ENCODE data around the gene SYNE4. TPM values are rescaled to one million over a fixed set of nuclear protein-coding genes. Genes with fewer than 3 reads are reported as not detected.

Gene SYNE4
- total and polyA plus RNA-seq, 2 of the 13 experiments (the other 11 are each of a cell fraction or from before 2014, with no cell fraction given) = 13.7 to 23.0 TPM

DNA sequence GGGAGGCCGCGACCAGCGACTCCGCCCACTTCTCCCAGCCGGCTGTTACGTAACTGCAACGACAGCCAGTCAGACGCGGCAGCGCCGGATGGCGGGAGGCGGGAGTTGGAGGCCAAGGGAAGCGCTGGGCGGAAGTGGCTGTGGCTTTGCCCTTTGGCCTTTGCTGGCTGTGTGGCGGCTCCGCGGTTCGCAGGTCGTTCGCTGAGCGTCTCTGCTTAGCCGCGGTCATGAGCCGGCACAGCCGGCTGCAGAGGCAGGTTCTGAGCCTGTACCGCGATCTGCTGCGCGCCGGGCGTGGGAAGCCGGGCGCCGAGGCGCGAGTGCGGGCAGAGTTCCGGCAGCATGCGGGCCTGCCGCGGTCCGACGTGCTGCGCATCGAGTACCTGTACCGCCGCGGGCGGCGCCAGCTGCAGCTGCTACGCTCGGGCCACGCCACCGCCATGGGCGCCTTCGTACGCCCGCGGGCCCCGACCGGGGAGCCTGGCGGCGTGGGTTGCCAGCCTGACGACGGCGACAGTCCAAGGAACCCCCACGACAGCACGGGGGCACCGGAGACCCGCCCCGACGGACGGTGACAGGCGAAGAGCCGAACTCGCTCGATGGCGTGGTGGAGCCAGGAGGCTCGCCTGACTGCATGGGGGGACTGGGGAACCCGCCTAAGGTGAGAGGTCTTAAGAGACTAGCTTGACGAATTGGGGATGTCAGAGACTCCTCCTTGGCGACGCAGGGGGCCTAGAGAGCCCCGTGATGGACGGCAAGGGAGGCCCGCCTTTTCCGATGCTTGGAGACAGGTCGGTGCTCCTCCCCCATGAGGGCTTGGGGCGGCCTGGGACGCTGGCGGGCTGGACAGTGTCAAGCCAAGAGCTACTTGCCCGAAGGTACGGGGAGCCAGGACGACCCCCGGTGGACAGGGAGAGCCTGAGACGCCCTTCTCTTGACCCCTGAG lies 13.3 kb downstream of the SYNE4 start, which contains the start of gene SDHAF1 (continued):
- TF ChIP-seq ZNF12 (CRISPR knock-in tag; IDR thresholded peaks at IDR 0.05) (no peak), SOX6 (IDR thresholded peaks at IDR 0.05) (no peak), SOX6 (CRISPR knock-in tag; IDR thresholded peaks at IDR 0.05) (peak; percentile 55; the same call in 1 of the 2 replicates), ZC3H4 (CRISPR knock-in tag; IDR thresholded peaks at IDR 0.05; ENCODE audit: borderline replicate concordance) (no peak), ZNF724P (CRISPR knock-in tag; IDR thresholded peaks at IDR 0.05; ENCODE audit: borderline replicate concordance) (no peak; the same call in 1 of the 2 replicates), MIER3 (CRISPR knock-in tag; IDR thresholded peaks at IDR 0.05; ENCODE audit: borderline replicate concordance) (peak; percentile 76; the same call in 1 of the 2 replicates), MEF2D (CRISPR knock-in tag; IDR thresholded peaks at IDR 0.05) (no peak), ZNF3 (CRISPR knock-in tag; IDR thresholded peaks at IDR 0.05) (no peak), KDM5A (IDR thresholded peaks at IDR 0.05; ENCODE audit: borderline replicate concordance, low read length) (0 out of 2 replicates have a peak, but pooled peaks have one; percentile 34), KDM6A (CRISPR knock-in tag; IDR thresholded peaks at IDR 0.05; ENCODE audit: low read depth) (no peak), HOXA3 (CRISPR knock-in tag; IDR thresholded peaks at IDR 0.05) (peak; percentile 96), ZNF264 (CRISPR knock-in tag; IDR thresholded peaks at IDR 0.05) (no peak), EHMT2 (IDR thresholded peaks at IDR 0.05; ENCODE audit: borderline replicate concordance, low read depth, low read length) (no peak), ZSCAN29 (CRISPR knock-in tag; conservative IDR thresholded peaks at IDR 0.05) (0 out of 2 replicates have a peak, but pooled peaks have one; percentile 6), NFE2L1 (CRISPR knock-in tag; IDR thresholded peaks at IDR 0.05; ENCODE audit: borderline replicate concordance) (no peak; the same call in 1 of the 2 replicates), FOXC1 (CRISPR knock-in tag; IDR thresholded peaks at IDR 0.05; ENCODE audit: borderline replicate concordance) (peak; percentile 94), CHCHD3 (CRISPR knock-in tag; IDR thresholded peaks at IDR 0.05) (no peak; the same call in none of the 2 replicates), ZIK1 (CRISPR knock-in tag; IDR thresholded peaks at IDR 0.05; ENCODE audit: borderline replicate concordance, low read depth) (peak; percentile 91), PCBP1 (IDR thresholded peaks at IDR 0.05; ENCODE audit: borderline replicate concordance, low read depth, low read length) (0 out of 2 replicates have a peak, but pooled peaks have one; percentile 56)
- TF ChIP-seq, protein P1, sequence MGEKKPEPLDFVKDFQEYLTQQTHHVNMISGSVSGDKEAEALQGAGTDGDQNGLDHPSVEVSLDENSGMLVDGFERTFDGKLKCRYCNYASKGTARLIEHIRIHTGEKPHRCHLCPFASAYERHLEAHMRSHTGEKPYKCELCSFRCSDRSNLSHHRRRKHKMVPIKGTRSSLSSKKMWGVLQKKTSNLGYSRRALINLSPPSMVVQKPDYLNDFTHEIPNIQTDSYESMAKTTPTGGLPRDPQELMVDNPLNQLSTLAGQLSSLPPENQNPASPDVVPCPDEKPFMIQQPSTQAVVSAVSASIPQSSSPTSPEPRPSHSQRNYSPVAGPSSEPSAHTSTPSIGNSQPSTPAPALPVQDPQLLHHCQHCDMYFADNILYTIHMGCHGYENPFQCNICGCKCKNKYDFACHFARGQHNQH (CRISPR knock-in tag; IDR thresholded peaks at IDR 0.05) = no peak
- TF ChIP-seq, protein P2, sequence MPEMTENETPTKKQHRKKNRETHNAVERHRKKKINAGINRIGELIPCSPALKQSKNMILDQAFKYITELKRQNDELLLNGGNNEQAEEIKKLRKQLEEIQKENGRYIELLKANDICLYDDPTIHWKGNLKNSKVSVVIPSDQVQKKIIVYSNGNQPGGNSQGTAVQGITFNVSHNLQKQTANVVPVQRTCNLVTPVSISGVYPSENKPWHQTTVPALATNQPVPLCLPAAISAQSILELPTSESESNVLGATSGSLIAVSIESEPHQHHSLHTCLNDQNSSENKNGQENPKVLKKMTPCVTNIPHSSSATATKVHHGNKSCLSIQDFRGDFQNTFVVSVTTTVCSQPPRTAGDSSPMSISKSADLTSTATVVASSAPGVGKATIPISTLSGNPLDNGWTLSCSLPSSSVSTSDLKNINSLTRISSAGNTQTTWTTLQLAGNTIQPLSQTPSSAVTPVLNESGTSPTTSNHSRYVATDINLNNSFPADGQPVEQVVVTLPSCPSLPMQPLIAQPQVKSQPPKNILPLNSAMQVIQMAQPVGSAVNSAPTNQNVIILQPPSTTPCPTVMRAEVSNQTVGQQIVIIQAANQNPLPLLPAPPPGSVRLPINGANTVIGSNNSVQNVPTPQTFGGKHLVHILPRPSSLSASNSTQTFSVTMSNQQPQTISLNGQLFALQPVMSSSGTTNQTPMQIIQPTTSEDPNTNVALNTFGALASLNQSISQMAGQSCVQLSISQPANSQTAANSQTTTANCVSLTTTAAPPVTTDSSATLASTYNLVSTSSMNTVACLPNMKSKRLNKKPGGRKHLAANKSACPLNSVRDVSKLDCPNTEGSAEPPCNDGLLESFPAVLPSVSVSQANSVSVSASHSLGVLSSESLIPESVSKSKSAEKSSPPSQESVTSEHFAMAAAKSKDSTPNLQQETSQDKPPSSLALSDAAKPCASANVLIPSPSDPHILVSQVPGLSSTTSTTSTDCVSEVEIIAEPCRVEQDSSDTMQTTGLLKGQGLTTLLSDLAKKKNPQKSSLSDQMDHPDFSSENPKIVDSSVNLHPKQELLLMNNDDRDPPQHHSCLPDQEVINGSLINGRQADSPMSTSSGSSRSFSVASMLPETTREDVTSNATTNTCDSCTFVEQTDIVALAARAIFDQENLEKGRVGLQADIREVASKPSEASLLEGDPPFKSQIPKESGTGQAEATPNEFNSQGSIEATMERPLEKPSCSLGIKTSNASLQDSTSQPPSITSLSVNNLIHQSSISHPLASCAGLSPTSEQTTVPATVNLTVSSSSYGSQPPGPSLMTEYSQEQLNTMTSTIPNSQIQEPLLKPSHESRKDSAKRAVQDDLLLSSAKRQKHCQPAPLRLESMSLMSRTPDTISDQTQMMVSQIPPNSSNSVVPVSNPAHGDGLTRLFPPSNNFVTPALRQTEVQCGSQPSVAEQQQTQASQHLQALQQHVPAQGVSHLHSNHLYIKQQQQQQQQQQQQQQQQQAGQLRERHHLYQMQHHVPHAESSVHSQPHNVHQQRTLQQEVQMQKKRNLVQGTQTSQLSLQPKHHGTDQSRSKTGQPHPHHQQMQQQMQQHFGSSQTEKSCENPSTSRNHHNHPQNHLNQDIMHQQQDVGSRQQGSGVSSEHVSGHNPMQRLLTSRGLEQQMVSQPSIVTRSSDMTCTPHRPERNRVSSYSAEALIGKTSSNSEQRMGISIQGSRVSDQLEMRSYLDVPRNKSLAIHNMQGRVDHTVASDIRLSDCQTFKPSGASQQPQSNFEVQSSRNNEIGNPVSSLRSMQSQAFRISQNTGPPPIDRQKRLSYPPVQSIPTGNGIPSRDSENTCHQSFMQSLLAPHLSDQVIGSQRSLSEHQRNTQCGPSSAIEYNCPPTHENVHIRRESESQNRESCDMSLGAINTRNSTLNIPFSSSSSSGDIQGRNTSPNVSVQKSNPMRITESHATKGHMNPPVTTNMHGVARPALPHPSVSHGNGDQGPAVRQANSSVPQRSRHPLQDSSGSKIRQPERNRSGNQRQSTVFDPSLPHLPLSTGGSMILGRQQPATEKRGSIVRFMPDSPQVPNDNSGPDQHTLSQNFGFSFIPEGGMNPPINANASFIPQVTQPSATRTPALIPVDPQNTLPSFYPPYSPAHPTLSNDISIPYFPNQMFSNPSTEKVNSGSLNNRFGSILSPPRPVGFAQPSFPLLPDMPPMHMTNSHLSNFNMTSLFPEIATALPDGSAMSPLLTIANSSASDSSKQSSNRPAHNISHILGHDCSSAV (CRISPR knock-in tag; IDR thresholded peaks at IDR 0.05; ENCODE audit: borderline replicate concordance) = no peak

All from HepG2 (cell line).